Measurements from ENCODE around the gene KAZN. TPM values are rescaled to one million over a fixed set of nuclear protein-coding genes. Genes with fewer than 3 reads are reported as not detected.

KAZN gene
- total RNA-seq, 1 experiment from 2014 or later = 2.7 TPM

- DNase-seq (ENCODE audit: low read depth) = no peak
These were observed 165.5 kb downstream of the KAZN start for GRCh38 chr1:14763977-14764376.

- DNase-seq (ENCODE audit: low read depth) = peak; percentile 57
These were observed 167.3 kb downstream of the KAZN start for GRCh38 chr1:14765773-14766172.

DNA sequence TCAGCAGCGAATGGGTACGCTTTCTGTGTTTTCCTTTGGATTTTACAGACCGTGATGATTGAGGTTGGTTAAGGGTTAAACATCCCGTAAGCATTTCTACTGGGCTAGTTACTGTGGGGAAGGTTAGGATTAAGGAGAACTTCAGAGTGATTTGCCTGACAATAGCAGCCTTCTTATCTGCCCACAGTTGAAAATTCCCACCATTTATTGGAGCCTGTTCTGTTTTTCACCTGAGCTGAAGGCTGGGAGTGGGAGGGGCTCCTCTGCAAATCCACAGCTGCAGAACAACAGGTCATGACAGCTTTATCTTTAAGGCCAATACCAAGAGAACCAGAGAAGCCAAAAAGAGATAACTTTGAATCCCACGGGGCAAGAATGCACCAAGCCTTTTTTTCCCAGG is 168.6 kb downstream of the KAZN start:
- DNase-seq (ENCODE audit: low read depth) = no peak

DNA sequence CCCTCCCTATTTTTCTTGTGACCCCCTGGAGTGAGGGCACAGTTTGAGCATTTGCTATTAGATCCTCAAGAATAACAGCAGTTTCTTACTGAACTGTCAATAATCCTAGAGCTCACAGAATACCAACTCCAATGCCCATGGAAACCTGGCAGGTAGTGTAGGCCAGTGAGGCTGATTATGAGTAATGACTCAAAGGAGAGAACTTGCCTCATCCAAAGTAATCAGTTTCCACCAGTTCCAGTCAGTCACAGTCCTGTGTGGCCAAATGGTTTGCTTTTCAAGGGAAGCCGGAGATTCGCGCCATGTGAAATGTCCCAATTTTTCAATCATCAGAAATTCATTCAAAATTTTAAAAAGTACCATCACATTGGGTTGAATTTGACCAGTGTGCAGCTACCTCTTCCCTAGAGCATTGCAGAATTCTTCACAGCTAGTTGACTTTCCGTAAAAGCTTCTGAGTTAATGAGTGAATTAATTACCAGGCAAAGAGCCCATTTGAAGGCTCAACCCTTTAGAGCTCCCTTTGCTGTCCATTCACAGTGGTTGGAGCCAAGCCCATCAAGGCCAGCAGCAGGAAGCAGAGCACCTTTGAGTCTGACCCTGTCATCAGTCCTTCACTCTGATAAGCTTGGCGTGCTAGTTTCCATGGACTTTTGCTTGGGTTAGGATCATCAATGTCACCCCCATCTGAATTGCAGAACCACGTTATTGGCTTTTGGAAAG is 170.3 kb downstream of the KAZN start:
- no peak for DNase-seq (ENCODE audit: low read depth)

DNA sequence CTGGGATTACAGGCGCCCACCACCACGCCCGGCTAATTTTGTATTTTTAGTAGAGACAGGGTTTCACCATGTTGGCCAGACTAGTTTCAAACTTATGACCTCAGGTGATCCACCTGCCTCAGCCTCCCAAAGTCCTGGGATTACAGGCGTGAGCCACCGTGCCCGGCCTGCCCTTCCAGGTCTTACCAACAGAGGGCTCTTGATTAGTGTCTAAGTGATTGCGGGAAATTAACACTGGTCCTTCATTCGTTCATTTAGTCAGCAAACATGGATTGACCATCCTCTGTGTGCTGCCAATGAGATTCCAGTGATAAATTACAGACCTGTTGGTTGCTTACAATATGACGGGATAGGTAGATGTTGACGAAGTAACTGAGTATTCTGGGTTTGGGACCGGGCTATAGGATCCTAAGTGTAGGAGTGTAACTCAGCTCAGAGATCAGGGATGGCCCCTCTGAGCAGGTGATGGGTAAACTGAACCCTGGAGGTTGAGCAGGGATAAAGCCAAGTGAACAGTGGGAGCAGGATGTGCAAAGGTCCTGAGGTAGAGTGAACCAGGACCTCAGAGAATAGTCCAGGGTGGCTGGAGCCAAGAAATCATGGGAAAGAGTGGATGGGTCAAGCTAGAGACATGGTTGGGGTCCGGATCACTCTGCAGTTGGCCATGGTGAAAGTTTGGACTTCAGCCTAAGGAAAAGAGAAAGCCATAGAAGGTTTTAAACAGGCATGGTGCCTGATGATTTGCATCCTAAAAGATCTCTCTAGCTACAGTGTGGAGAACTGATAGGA is 171.2 kb downstream of the KAZN start:
- DNase-seq (ENCODE audit: low read depth) = no peak

DNA sequence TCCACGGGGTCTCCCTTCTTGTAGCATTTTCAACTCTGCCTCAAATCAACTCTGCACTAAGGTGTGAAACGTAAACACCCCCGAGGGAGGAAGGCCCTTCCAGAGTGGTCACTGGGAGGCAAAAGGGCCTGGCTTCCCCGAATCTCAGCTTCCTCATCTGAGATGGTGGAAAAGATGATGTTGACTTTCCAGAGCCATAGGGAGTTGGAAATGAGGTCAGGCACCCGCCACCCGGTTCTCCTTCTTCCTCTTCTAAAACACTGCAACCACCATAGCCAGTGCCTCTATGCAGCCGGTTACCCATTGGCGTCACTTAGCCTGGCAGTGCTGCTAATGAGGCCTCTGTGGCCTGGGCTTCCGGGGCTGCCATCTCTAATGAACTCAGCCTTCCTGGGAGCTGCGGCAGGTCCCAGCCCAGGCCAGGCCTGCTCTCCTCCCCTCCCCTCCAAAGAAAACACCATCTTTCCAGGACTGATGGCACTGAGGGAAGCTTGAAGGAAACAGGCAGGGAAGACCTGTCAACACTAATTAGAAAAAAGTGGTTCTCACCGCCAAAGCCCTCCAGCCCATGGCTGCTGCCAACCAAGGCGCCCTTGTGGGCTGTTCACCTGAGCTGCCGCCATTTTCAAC is 175.0 kb downstream of the KAZN start:
- DNase-seq (ENCODE audit: low read depth) = no peak

GRCh38 chr1:14774225-14774624 is 175.7 kb downstream of the KAZN start:
- no peak for DNase-seq (ENCODE audit: low read depth)

GRCh38 chr1:14774988-14775387 is 176.5 kb downstream of the KAZN start:
- no peak for DNase-seq (ENCODE audit: low read depth)

DNA sequence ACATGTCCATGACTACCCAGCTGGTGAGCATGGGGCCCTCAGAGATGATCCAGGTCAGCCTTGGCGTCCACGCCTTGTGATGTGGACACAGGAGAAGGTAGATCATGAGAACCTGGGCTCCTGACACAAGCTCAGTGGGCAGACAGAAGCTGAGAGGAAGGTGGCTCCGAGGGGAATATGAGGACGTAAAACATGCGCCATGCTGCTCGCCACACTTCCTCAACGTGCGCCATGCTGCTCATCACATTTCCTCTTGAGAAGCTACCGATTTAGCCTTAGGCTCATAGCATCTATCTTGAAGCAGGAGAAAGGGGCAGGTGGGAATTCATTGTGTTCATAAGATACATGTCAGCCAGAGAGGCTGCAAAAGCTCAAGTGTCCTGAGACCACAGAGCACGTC is 176.9 kb downstream of the KAZN start:
- no peak for DNase-seq (ENCODE audit: low read depth)

GRCh38 chr1:14777516-14778506 is 179.3 kb downstream of the KAZN start:
- DNase-seq (ENCODE audit: low read depth) = no peak

DNA sequence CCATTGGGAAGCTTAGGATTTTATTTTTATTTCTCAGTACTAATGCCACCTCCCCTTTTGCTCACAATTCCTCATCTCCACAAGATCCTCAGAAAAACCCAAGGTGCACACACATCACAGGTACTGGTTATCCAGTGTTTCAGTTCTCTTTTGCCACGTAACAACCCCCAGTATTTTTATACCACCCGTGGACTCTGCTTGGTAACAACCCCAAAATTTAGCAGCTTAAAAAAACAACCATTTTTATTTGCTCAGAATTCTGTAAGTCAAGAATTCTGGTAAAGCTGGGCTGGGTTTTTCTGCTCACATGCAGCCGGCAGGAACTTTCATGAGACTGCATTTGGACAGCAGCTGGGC is 180.0 kb downstream of the KAZN start:
- DNase-seq (ENCODE audit: low read depth) = no peak

- peak; percentile 11 for DNase-seq (ENCODE audit: low read depth)
These were observed 180.7 kb downstream of the KAZN start for GRCh38 chr1:14778898-14779865.

- no peak for DNase-seq (ENCODE audit: low read depth)
These were observed 181.8 kb downstream of the KAZN start for GRCh38 chr1:14780271-14780670.

GRCh38 chr1:14781811-14782210 is 183.3 kb downstream of the KAZN start:
- DNase-seq (ENCODE audit: low read depth) = no peak

GRCh38 chr1:14782741-14783591 is 184.5 kb downstream of the KAZN start:
- DNase-seq (ENCODE audit: low read depth) = no peak

- DNase-seq (ENCODE audit: low read depth) = no peak
These were observed 185.1 kb downstream of the KAZN start for GRCh38 chr1:14783592-14783886.

DNA sequence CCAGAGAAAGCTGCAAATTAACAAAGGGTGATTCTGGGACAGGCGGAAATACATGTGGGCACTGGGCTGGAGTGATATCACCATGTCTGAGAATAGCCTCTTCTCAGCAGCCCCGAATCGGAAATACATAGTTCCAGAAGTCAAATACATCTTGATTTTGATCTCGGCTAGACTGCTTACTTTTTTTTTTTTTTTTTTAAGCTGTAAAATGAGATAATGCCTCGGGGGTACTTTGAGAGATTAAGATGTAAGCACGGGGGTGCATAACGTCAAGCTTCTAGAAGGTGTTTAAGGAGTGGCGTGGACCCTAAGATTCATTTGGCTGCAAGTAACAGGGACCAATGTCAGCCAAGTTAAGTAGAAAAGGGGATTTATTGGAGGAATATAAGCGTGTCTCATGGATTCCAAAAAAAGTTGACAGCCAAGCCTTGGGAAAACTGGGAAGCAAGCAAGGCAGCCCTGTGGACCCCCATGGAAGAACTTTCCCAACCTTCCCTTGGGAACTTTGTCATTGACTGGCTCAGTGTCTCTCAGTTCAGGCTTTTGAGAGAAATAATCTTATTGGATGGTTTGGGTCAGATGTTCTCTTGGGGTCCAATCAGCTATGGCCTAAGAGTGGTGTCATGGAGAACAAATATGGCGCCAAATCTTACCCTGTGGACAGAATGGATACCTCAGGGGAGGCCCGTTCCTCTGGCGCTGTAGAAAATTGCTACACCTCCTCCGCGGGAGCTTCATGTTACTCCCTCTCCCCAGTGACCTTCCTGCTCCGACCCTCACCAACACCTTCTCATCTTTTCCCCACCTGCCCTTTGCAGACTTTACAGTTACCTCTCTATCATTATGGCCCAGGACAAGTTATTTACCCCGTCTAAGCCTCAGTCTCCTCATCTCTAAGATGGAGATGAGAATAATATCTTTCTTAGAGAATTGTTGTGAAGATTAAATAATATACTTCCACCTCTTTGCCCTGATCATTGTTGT is 186.6 kb downstream of the KAZN start:
- DNase-seq (ENCODE audit: low read depth) = no peak

DNA sequence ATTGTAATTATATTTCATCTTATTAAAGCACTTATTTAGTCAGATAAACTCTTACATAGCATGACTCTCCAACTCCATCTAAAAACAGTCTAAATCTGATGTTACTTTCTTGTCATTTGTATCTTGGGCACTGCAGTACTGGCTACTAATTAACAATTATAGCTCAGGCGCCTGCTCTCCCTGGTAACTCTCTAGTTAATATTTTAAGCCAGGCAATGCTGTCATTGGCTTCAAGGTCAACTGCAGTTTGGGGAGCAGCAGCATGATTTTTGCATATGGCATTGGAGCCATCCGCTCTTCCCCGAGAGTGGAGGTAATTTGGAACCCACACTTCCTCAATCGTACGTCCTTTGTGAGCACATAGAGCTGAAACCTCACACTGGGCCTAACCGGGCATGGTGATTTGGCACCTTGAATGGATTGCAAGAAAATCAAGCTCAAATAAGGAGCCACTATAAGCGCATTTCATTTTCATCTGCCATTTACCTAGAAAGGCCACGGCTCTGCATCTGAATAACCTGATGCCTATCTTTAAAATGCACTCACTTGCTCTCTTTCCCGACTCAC is 187.7 kb downstream of the KAZN start:
- no peak for DNase-seq (ENCODE audit: low read depth)
